AG20443 (cell line): Measurements from ENCODE around the gene CD83.

Experiments used
- DNase-seq: peaks from one replicate; pipeline ENCODE4 v3.0.0; 2012; ENCODE audit warnings: low spot score, mixed read lengths

Gene CD83

DNA sequence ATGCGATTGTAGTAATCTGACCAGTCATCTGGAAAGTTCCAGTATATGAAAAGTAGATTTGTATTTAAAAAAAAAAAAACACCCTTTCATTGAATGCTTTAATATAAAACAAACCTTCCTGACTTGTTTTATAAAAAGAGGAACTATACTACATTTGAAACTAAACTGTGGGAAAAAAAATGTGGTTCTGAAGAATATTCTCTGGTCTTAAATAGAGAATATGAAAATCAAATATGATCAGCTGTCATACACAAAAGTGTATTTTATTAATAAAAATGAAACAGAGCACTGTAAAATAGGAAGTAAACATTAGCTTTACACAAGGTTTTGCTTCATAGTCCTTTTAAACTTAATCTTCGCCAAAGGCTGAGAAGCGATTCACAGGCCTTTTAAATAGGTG, 25.3 kb upstream of the CD83 start:
- DNase-seq = no peak

DNA sequence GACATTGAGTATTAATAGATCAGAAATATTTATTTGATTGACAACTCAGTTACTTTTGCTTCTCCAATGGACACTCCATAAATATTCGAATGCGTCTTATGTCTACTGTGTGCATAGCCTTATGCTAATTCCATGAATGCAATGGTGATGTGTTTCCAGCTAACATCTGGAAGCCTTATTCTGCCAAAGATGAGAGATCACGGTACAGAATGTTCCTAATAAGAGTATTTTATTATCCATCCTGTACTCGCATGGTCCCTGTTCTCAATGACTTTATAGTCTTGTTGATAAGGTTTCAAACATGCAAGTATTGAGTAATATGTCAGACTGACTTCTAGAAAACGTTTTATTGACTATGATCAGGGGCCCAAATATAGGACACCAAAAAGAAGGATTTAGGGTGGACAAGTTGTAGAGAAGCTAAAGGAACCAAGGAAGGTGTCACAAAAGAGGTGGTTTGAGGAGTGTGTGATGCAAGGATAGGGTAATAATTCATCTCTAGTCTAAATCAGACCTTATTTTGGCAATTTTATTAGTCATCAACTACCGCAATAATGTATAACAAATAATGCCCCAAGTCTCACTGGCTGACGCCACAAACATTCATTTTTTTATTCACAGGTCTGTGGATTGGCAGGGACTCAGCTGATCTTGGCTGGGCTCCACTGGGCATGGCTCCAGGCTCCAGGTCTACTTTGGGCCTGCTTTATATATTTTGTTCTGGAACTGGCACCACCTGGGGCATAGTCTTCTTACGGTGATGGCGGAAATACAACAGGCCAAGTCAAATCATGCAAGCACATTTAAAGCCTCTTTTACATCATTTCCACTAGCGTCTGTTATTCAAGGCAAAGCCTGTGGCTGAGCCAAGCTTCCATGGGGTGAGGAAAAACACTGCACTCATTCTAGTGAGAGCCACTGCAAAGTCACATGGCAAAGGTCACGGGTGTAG, 24.5 kb upstream of the CD83 start:
- DNase-seq = no peak

DNA sequence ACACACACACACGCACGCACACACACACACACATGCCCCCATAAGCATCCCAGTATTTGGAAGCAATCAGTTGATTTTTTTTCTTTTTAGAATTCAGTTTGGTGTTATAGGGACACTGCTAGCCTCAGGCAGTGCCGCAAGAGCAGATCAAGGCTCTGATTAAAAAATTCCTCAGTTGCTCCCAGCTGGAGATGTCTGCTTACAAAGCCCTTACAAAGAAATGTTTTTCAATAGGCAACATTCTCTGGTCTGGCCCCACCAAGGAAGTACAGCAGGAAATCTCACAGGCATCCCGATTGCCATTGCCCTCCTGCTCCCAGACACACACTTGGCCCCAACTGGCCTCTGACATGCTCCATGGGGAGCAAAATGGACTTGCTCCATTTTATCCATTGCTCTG, 22.9 kb upstream of the CD83 start:
- no peak for DNase-seq

DNA sequence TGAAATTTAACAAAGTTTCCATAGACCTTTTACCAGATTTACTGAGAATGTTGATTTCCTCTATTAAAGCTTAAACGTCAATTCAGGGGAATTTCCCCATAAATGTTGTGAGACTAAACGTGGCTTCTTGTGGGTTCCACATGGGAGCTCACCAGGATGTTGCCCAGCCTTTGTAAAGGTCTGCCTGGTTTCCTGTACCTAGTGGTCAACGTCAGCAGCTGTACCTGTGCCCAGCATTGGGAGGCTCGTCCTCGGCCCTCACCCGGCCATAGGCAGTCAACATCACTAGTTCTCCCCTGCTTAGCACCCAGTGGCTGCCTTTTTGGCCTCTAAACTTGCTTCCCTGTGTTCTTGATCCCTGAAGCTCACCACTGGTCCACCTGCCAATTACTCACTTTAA, 22.1 kb upstream of the CD83 start:
- no peak for DNase-seq

DNA sequence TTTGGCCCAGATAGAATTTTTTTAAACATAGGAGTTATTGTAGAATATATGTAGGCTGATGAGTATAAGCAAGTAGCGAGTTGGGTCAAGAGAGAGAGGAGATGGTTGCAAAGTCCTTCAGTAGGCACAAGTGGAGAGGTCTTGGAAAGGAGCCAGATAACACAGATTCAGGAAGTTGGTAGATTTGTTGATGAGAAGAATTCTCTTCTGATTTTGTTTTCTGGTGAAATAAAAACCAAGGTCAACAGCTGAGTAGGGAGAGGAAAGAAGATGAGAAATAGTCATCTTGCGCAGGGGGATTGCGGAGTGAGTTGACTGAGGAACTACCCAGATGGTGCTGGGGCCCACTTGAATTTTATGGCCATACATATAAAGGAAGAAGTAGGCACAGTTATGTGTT, 17.4 kb upstream of the CD83 start:
- no peak for DNase-seq

DNA sequence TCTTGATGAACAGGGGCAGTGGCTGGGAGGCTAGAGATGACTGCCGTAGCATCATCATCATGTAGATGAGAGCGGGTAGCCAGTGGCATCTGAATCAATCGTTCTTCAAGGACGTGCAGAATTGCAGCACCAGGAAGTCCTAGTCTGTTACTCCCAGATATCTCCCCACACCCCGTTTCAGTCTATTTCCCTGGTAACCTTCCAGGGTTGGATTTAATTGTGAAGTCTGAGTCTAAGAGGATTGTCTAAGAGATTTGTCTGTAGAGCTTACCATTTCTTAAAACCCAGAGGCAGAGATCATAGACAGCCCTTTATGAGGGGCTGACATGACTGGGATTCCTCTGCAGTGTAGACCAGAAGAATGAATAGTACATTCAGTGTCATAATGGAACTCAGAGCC, 16.6 kb upstream of the CD83 start:
- DNase-seq = no peak

DNA sequence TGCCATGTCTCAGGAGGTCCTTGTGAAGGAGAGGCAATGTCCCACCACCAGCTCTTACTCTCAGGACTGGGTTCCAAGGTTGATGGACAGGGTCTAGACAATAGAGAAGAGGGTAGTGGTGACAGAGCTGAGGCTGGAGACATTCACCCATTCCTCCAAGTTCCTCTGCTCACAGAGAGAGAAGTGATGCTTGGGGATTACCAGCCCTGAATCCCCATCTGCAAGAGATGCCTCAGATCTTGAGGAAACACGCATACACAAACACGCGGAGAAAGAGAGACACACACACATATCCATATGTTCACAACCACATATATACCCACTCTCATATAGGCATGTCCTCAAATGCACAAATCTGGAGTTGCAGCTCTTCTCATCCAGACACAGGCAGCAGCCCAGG, 15.2 kb upstream of the CD83 start:
- no peak for DNase-seq

DNA sequence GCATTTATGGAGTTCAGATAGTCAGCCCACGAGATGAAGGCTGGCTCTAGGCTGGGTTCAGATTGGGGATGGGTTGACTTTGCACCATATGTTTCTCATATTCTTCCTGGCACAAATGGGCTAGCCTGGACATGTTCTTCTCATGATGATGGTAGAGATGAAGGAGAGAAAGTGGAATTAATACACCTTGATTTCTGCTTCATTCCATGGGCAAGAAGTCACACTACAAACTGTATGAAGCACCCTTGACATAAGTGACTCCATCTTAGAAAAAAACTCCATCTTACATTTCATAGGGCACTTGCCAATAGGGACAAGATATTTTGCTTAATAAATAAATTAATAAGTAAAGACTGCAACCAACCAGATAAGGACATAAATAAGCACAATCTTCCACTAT, 12.0 kb upstream of the CD83 start:
- DNase-seq = no peak

DNA sequence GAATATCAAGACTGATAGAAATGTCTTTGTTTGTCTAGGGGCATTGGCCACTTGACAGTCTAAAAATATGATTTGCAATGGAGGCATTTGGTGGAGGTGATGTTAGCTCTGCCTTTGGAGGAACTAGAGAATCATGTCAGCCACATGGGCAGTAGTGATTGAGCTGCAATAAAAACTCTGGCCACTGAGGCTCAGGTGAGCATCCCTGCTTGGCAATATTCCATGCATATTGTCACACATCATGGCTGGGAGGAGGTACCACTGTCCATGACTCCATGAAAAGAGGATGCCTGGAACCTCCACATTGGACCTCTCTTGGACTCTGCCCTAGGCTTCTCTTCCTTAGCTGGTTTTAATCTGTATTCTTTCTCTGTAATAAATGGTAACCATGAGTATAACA, 10.6 kb upstream of the CD83 start:
- DNase-seq = no peak

DNA sequence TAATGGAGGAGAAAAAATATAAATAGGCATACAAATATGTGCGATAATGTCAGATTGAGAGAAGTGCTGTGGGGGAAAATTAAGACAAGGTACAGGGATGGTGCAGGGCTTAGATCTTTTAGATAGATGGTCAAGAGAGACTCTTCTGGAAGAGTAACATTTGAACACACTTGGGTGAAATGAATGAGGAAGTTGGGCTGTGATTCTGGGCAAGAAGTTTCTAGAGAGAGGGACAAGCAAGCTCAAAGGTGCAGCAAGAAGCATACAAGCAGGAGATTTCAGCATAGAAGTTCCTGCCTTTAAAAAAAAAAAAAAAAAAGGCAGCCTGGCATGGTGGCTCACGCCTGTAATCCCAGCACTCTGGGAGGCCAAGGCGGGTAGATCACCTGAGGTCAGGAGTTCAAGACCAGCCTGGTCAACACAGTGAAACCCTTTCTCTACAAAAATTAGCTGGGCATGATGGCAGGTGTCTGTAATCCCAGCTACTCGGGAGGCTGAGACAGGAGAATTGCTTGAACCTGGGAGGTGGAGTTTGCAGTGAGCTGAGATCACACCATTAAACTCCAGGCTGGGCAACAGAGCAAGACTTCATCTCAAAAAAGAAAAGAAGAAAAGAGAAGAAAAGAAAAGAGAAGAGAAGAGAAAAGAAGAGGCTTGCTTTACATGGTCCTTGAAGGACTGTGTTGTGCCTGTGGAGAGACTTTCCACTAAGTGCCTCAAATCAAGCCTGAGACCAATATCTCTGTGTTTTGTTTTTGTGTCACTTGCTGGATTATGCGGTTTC, 9.7 kb upstream of the CD83 start:
- no peak for DNase-seq

DNA sequence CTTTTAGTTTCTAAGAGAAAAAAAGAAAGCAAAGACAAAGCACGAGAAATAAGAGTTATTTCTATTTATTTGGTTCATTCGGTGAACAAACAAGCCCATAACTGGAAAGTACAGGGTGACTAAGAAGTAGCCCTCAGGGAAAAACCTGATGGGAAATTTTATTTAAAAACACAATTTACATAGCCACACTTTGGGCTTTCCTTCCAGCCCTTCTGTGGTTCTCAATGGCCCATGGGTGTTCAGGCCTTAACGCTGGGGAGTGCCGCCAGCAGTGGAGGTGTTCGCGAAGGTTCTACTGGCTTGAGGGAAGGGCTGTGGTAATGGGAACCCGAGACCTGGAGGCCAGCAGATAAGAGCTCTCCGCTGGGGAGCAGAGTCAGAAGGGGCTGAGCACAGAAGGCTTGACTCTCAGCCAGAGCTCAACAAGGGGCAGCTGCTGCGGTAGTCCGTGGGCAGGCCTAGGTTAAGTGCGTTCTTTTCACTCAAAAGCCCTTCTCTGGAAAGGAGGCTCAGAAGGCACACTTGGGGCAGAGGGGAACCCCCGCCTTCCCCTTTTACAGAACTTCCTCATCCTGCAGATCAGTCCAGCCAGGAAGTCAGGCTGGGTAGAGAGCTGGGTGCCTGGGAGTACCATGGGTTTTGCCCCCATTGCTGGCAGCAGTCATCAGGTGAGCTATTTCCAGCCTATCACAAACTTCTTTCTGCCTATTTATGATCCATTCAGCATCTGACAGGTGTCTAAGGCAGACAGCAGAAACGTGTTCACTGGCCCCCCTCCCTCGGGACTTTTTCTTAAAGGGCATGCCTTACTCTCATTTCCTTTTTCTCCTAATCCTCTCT, 8.8 kb upstream of the CD83 start:
- DNase-seq = no peak

DNA sequence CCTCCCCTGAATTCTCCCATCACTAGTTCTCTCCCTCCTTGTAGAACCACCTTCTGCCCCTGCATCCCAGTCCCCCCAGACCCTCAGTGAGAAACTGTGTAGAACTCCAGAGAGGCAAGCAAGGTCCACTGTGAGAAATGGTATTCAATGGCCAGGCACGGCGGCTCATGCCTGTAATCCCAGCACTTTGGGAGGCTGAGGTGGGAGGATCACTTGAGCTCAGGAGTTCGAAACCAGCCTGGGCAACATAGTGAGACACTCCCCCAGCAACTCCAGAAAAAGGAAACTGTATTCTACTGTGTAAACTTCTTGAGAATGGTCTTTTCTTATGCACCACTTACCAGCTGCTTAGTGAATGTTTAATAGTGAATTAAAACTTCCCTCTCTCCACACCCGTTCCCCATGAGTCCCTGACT, 8.2 kb upstream of the CD83 start:
- DNase-seq = no peak

DNA sequence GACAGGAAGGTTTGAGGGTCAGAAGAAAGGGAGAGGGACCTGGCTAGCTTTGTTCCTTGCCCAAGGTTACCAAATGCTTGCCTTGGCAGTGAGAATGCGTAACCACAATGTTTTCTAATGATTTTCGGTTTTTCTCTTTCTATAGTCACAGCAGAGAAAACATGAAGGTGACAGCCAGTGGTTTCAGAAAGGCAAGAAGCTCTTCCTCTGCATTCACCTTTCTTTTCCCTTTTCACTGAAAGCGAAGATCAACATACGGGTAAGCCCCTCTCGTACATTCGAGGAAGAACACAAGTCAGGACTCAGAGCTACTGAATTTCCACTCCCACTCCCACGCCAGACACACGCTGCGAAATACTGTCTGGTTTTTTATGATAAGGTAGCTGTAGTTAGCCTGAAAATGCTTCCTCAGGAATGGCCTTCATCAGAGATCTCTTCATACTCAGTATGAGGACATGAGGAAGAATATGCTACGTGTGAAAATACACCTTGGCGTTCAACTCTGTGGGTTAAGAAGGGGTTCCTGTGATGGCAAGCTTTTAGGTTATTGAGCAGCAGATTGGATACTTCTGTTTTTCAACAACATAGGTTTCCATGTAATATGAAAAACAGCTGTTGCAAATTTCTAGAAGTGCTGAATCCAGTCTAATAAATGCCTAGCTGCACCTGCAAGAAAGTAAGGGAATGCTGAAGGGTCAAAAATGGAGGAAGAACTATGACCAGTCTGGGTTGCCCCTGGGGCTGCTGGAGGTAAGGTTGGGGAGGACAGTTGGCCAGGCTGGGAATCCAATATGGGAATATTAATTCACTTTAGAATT, 7.4 kb upstream of the CD83 start:
- no peak for DNase-seq

DNA sequence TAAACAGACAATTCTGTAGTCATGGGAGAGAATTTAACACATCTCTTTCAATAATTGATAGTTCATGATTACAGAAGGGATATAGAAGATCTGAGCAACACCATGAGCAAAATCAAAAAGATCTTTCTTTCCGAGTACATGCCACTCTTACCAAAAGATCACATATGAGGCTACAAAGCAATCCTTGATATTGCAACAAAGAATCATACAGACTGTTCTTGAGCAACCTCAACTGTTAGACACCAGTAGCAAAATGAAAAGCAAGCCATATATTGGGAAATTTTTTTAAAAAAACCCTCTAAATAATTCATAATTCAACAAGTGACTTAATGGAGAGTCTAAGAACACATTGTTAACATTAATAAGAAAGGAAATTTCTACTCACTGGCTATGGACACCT, 3.6 kb upstream of the CD83 start:
- no peak for DNase-seq

DNA sequence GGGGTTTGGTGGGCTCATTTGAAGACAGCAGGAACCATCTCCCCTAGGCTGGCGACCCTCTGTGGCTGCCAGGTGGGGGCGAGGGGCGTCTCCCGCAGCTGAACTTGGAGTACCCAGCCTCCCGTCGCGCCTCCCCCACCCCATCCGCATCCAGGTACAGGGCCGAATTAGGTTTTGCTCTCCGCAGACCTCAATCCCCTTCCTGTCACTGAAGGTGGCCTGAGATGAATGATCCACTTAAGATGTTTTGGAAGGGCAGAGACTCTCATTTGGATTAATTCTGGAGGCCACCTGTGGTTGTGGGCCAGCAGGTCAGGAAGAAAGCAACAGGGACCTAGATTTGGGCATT, 493 bp downstream of the CD83 start:
- DNase-seq = no peak

DNA sequence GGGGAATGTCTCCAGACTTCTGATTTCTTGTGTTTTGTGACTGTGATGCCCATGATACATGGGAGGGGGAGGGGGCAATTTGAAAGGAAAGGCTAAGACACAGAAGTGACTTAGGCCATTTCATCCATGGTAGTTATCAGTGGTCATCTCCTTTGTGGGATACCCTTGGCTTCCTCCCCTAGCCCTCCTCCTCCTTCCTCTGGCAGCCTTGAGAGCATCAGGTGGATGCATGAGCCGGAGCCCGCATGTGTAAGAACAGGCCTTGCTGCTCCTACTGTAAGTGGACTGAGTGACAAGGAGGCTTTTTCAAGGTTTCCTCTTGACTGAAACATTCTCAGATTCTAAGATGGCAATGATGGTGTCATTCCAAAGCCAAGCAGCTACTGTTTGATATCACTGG, 874 bp downstream of the CD83 start:
- DNase-seq = no peak

DNA sequence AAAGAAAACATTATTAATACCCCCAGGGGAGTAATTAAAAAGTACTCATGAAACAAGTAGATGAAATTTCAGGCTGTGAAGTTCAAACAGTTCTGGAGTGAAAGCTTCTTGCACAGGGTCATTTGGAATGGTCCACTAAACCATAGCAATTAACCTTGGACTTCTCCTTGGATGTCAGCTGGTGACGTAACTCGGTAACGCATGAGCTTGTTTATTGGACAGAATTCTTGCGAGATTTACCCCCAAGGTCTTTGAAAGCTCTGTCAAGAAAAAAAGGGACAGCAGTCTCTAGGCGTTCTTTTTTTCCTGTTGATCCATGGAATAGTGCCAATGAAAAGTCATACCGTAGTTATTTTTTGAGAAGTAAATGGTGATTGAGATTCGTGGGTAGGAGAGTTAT, 2.2 kb downstream of the CD83 start:
- no peak for DNase-seq

DNA sequence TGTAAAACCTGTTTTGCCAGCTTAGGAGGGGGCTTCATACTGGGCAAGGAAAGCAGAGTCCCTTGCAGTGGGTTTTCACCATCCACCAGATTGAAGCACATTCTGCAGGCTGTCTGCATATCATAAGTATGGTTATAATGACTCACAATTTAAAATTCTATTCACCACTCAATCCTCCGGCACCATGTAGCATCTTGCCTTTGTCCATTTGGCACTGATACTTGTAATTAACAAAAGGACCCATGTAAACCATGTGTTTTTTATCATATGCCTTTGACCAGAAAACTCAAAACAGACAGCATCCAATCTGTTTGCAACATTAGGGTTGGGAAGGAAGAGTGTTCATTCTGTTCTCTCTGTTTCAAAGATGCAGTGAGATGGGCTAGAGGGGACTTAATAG, 3.0 kb downstream of the CD83 start:
- DNase-seq = no peak

DNA sequence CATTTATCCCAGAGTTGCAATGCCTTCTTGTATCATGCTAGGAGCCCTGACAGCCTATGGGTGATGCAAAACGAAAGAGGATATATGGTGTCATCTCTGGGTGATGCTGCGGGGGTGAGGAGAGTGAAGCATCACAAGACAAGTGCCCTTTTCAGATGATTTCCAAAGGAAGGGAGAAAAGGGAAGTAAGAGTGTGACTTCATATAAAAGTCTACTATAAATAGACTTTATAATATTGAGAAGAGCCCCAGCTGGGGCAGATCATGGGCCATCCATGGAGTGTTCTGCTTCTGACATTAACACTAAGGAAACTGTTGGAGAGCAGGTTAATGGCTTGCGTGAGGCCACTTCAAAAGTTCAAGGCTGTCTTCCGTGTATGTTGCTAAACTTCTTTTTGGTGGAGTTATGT, 4.4 kb downstream of the CD83 start:
- no peak for DNase-seq

DNA sequence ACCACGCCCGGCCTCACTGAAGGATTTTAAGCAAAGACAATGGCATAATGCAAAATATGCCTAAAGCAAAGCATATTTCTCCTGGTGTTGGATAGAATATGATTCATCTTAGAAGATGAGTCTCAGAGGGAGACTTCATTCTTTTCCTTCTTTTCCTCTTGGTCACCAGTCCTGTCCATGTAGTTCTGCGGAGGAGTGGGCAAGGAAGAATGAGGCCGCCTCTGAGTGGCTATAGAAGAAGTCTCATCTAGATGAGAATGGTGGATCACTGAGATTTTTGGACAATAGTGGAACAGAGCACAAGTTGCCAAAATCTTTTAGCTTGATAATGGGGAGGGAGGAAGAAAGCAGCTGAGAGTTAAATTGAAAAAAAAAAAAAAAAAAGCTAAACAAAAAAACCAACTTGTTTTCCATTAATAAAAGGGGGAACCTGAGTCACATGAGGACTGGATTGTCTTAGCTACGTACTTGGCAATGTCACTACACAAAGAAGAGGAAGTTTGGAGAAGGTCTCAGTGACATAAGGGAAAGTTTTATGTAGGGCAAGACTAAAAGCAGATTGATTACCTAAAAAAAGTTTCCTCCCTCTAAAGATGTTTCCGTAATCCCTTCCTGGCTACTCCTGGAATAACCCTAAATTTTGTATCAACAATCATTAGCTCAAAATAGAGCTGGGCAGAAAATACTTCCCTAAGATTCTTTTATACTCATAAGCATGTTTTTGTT, 6.0 kb downstream of the CD83 start:
- peak; percentile 45 for DNase-seq

DNA sequence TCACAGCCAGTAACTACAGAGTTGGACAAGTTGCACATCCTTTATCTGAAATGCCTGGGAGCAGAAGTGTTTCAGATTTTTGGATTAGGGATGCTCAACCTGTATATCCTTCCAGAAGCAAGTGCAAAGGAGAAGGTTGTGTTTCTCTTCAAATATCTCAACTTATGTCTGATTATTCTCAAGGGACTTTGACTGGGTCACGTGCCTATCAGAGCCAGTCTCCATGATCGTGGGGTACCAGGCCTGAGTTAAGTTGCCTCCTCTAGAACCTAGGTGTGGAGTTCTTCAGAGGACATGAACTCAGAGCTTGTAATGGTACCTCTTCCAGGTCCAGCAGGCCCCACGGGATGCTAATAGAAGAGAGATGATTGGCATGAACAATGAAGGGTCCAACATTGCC, 7.8 kb downstream of the CD83 start:
- DNase-seq = no peak
